ENCODE results near the gene STK33.
"Not testable (repeated sequence)": the region's sequence is repeated elsewhere in the genome, so short reads cannot be mapped to it uniquely, and the experiment has no call there.

The STK33 gene

DNA sequence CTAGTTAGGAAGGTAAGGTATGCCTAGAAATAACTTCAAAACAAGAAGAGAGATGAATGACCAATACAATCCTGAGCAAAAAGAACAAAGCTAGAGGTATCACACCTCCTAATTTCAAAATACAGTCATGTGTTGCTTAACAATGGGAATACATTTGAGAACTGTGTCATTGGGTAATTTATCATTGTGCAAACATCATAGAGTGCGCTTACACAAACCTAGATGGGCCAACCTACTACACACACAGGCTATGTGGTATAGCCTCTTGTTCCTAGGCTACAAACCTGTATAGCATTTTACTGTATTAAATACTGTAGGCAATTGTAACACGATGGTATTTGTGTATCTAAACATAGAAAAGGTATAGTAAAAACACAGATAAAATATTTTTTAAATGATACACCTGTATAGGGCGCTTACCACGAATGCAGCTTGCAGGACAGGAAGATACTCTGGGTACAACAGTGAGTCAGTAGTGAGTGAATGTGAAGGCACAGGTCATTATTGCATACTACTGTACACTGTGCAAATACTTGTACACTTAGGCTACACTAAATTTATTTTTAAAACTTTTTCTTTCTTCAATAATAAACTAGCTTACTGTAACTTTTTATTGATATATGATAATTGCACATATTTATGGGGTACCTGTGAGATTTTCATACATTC lies 48.2 kb downstream of the STK33 start:
- peak; percentile 31 for FAIRE-seq

DNA sequence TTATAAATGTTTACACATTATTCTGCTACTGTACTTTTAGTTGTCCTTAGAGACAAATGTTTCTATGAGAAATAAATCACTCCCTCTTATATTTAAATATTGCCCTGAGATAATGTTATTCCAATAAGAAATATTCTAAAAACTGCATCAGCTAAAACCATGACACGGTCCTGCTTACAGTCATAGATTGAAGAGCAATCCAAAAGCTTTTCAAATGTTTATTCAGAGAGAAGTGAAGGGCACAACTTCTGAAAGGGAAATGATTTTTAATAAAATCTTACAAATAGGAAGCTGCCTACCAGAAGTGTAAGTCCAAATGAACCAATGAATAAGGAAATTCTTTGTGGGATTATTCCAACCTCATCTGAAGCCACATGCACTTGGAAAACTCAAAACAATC lies 49.2 kb downstream of the STK33 start:
- DNase-seq (ENCODE audit: insufficient read length, low spot score) (no peak), FAIRE-seq (no peak)

More for the DNA sequence above, 48.2 kb downstream of the STK33 start:
- DNase-seq (ENCODE audit: insufficient read length, low spot score) = no peak

DNA sequence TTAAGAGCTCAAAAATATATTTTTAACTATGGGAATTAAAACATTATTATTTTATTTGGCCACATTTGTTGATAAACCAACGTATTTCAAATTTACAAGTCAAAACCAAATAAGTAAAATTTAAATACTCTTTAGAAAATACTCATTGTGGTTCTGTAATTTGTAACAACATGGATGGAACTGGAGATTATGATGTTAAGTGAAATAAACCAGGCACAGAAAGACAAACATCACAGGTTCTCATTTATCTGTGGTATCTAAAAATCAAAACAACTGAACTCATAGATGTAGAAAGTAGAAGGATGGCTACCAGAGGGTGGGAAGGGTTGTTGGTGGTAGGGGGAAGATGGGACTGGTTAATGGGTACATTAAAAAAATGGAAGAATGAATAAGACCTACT lies 50.8 kb downstream of the STK33 start:
- FAIRE-seq (no peak), DNase-seq (ENCODE audit: insufficient read length, low spot score) (no peak)

DNA sequence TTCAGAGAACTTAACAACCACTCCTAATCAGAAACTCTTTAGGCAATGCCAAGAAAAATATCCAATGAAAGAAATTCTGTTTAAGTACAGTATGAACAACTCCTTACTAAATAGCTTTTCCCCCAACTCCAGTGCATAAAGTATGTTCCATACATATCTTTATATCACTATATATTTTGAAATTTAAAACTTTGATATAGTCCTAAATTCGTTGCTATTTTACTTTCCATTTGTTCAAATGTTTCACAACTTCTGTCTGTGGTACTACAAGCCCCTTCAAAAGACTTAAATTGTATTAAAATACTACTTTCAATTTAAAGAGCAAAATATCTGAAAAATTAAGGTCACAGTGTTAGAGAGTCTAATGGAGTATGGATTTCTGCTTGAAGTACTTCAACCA lies 52.6 kb downstream of the STK33 start:
- FAIRE-seq (no peak), DNase-seq (ENCODE audit: insufficient read length, low spot score) (no peak)

DNA sequence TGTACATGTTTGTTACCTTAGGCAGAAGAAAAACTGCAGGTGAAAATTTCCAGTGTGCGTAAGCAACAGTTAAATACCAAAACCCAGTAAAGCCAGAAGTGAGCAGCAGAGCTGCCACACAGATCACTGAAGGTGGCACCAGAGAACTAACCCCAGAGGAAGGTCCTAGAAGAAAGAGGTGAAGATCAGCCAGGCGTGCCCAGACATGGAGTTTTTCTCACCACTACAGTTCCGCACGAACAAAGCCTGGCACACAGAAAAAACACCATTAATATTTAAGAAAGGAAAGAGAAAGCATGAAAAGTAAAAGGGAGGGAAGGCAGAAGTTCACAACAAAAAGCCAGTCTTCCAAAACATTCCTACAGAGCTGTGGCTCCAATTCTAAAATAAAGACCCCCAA lies 60.7 kb downstream of the STK33 start:
- DNase-seq (ENCODE audit: insufficient read length, low spot score) (no peak), FAIRE-seq (no peak)

DNA sequence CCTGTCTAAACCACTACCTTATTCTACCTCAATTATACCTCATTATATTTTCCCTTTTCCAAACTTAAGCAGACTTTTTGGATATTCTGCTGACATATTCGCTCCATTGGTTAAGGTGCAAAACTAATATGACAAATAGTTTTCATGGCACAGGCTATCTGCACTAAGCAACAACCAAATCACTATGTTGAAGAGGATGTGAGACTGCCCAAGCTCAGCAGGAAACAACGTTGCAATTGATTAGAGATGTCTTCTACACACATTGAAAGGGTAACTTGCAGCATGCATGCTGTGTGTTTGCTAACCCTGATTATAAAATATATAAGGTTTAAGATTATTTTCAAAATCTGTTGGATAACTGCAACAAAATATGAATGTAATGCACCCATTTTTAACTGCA lies 61.6 kb downstream of the STK33 start:
- FAIRE-seq (no peak), DNase-seq (ENCODE audit: insufficient read length, low spot score) (no peak)

DNA sequence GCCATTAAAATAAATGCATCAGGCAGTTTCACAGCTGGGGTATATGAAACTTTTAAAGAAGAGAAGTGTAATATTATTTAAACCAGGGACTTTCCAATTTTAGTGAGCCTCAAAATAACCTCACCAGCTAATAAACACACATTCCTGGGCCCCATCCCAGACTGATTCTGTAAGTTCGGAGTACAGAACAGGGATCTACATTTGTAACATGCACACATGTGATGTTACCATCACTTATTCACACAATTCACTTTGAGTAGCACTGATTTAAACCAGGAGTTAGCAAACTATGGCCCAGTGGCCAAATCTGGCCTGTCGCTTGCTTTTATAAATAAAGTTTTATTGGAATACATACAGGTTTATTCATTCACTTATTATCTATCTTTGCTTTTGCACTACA lies 62.0 kb downstream of the STK33 start:
- FAIRE-seq (no peak), DNase-seq (ENCODE audit: insufficient read length, low spot score) (no peak)

DNA sequence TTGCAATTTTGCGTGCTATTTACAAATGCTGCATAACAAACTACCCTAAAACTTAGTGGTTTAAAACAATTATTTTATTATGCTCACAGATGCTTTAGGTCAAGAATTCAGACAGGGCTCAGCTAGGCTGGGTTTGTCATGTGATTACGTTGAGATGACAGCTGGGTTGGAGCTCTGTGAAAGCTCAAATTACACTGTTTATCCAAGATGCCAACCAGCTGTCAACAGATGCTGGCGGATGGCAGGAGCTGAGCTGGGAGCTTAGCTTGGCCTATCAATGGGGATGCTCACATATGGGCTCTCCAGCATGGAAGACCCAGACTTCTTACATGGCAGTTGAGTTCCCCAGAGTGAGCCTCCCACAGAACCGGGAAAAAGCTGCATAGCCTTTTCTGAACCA lies 62.7 kb downstream of the STK33 start:
- DNase-seq (ENCODE audit: insufficient read length, low spot score) (no peak), FAIRE-seq (no peak)

DNA sequence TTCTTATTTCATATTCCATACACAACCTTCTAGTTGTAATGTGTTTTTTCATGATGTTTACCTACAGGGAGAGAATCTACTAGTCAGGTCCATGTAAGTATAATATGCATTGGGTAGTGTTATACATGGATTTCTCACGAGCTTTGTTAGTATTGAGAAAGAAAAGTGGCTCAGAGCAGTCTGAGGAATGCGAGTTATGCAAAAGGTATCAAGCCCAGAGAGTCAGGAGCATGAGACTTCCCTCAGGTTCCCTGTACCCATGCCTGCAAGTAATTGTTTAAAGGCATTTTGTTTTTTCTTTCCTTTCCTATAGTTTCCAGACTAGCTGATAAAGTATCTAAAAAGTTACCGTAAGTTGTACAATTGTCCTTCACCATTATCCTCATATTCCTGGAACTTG lies 66.1 kb downstream of the STK33 start:
- DNase-seq (ENCODE audit: insufficient read length, low spot score) (no peak), FAIRE-seq (no peak)

DNA sequence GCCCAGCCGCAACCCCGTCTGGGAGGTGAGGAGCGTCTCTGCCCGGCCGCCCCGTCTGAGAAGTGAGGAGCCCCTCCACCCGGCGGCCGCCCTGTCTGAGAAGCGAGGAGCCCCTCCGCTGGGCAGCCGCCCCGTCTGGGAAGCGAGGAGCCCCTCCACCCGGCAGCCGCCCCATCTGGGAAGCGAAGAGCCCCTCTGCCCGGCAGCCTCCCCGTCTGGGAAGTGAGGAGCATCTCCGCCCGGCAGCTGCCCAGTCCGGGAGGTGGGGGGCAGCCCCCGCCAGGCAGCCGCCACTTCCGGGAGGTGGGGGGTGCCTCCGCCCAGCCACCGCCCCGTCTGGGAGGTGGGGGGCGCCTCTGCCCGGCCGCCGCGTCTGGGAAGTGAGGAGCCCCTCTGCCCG lies 70.6 kb downstream of the STK33 start:
- DNase-seq (ENCODE audit: insufficient read length, low spot score) = no peak
- FAIRE-seq = no peak

DNA sequence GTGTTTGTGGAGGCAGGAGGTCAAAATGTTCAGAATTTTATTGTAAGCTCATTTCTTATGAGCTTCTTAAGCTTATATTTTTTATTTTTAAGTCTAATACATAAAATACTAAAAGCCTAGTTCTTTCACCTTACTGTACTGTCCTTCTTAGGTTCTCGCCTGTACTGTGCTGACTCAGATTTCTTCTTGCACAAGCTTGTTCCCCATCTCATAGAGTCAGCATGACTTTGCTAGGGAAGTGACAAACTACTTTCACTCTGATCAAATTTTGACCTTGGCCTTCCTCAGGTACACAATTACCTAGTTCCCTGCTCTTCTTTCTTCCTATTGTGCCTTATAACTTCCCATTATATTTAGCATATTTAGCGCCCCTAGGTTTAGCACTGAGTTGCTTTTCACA lies 81.5 kb downstream of the STK33 start:
- DNase-seq (ENCODE audit: insufficient read length, low spot score) (no peak), FAIRE-seq (no peak)

DNA sequence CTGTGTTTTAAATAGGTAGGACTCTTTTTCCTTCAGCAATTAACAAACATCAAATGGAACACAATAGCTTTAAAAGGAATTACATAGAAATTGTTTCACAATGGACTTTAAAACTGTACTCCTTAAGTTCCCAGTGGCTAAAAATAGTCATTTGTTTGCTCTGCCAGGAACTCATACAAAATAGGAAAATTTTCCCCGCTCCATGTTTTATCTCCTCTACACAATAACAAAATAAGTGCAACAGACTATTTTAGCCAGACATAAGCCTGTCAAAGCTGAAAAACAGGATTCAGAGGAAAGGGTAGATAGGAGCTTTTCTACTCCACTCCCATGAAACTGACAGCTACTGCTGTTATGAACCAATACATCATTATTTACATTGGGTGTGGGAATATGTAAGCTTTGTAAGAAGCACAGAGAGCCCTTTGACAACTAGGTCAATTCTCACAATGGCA lies 90.1 kb downstream of the STK33 start:
- DNase-seq (ENCODE audit: insufficient read length, low spot score) (no peak), FAIRE-seq (no peak)

DNA sequence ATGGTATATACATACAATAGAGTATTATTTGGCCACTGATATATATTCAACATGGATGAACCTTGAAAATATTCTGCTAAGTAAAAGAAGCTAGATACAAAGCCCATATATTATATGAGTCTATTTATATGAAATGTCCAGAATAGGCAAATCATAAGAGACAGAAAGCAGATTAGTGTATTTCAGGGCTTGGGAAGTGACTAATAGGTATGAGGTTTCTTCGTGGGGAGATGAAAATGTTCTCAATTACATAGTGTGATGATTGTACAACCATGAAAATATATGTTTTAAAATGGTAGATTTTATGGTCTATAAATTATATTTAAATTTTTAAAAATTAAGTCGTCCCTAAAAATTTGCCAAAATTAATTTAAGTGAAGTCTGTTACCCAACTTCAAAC lies 92.2 kb downstream of the STK33 start:
- DNase-seq (ENCODE audit: insufficient read length, low spot score) (no peak), FAIRE-seq (no peak)

DNA sequence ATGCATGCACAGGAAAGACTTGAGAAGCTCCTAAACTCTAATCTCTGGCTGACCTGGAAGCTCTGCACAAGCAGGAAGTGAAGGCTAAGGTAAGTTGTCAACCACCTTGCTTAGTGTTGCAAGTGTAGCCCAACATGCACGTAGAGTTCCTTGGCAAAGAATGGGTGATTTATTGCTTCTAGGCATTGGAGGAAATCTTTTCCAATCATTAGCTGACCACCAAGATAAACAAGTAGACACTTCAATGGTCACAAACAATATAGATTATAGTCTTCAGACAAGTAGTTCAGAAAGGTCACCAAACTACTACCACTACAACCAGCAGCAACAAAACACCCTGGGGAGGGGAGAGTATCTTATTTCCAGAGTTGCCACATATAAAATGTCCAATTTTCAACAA lies 105.6 kb downstream of the STK33 start:
- FAIRE-seq = no peak
- no peak for DNase-seq (ENCODE audit: insufficient read length, low spot score)

DNA sequence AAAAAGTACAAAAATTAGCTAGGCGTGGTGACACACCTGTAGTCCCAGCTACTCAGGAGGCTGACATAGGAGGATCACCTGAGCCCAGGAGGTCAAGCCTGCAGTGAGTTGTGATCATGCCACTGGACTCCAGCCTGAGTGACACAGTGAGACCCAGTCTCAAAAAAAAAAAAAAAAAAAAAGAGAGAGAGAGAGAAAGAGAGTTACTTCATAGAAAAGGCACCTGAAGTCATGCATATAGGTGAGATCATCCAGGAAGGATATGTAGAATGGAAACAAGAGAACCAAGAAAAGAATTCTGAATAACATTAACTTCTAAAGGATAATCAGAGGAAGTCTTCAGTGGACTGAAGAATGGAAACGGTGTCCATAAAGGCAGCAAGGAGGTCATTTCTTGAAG lies 106.8 kb downstream of the STK33 start:
- DNase-seq (ENCODE audit: insufficient read length, low spot score) (no peak), FAIRE-seq (no peak)

DNA sequence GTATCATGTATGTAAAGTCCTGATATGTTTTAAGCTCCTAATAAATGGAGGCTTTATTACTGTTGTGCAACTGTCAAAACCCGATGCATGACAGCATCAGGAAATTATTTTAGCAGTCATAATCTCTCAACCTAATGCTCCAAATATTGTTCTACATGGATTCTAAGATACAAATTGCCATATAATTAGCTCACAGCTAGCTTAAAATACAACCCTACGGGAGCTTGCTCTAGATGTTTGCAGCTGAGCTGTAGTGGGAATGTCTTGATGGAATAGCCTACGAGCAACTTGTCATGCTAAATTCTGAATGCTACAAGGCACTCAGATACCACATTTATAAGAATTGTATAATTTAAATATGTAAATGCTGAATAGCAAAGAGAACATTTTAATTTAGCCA lies 109.8 kb downstream of the STK33 start:
- FAIRE-seq (no peak), DNase-seq (ENCODE audit: insufficient read length, low spot score) (no peak)

DNA sequence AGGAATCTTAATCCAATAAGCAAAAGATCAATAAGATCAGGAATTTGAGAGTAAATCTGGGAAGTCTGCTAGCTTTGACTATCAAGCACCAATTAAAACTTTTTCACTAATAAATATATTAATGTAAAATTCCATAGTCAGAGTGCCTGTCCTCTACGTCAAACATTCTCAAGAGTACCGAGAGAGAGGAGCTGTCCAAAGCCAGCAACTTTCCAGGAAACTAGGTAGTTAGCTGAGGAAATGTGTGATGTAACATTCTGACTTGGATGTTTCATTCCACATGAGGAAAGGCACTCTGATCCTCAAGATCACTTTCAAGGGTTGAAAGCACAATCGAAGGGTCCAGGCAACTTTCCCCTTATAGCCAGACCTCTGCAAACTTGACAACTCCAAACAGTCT lies 113.2 kb downstream of the STK33 start:
- FAIRE-seq (no peak), DNase-seq (ENCODE audit: insufficient read length, low spot score) (no peak)

DNA sequence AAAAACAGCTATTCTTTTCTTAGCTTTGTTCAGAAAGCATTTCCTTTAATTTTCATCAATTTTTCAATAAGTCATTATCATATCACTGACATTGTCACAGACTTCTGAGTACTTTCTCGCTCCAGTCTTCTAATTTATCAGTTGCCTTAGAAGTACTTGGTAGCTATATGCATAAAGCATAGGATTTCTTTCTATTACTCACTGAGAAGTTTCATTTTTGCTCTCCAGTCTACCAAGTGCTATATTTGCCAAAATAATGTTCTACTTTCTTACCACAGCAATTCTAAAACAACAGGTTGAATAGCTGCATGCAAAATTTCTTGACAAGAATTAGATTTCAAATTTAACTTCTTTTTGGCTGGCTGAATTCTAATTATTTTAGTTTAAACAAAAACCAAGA lies 116.3 kb downstream of the STK33 start:
- DNase-seq (ENCODE audit: insufficient read length, low spot score) (no peak), FAIRE-seq (no peak)

DNA sequence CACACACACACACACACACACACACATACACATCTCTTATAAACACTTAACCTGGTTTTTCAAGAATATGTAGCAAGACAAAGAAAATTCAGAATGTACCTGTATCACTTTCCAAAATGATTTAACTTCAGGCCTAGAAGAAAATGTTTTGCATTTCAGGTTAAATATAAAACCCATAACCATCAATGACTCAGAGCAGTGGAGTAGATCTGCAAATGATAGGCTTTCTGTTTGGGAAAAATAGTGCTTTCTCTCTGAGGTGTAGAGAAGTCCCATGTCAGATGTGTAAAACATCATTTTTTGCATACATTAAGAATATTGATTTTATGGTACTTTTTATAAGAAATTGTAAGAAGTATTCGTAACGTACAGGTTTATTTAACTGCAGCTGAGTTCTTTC lies 116.9 kb downstream of the STK33 start:
- no peak for DNase-seq (ENCODE audit: insufficient read length, low spot score)
- no peak for FAIRE-seq

DNA sequence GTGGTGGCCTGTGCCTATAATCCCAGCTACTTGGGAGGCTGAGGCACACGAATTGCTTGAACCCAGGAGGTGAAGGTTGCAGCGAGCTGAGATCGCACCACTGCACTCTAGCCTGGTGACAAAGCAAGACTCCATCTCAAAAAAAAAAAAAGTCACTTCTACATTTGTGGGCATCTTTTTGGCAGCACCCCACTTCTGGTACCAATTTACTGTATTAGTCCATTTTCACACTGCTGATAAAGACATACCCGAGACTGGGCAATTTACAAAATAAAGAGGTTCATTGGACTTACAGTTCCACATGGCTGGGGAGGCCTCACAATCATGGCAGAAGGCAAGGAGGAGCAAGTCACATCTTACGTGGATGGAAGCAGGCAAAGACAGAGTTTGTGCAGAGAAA lies 126.2 kb downstream of the STK33 start:
- not testable (repeated sequence) for DNase-seq (ENCODE audit: insufficient read length, low spot score); FAIRE-seq

DNA sequence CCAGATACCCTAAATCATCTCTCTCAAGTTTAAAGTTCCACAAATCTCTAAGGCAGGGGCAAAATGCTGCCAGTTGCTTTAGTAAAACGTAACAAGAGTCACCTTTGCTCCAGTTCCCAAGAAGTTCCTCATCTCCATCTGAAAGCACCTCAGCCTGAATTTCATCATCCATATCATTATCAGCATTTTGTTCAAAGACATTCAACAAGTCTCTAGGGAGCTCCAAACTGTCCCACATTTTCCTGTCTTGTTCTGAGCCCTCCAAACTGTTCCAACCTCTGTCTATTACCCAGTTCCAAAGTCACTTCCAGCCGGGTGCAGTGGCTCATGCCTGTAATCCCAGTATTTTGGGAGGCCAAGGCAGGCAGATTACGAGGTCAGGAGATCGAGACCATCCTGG lies 126.7 kb downstream of the STK33 start:
- not testable (repeated sequence) for FAIRE-seq; DNase-seq (ENCODE audit: insufficient read length, low spot score)

DNA sequence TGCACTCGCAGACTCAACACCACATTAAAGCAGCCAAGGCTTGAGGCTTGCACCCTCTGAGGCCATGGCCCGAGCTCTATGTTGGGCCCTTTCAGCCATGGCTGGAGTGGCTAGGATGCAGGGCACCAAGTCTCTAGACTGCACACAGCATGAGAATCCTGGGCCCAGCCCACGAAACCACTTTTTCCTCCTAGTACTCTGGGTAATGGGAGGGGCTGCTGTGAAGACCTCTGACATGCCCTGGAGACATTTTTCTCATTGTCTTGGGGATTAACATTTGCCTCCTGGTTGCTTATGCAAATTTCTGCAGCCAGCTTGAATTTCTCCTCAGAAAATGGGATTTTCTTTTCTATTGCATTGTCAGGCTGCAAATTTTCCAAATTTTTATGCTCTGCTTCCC lies 127.1 kb downstream of the STK33 start:
- DNase-seq (ENCODE audit: insufficient read length, low spot score); FAIRE-seq: not testable (repeated sequence)

DNA sequence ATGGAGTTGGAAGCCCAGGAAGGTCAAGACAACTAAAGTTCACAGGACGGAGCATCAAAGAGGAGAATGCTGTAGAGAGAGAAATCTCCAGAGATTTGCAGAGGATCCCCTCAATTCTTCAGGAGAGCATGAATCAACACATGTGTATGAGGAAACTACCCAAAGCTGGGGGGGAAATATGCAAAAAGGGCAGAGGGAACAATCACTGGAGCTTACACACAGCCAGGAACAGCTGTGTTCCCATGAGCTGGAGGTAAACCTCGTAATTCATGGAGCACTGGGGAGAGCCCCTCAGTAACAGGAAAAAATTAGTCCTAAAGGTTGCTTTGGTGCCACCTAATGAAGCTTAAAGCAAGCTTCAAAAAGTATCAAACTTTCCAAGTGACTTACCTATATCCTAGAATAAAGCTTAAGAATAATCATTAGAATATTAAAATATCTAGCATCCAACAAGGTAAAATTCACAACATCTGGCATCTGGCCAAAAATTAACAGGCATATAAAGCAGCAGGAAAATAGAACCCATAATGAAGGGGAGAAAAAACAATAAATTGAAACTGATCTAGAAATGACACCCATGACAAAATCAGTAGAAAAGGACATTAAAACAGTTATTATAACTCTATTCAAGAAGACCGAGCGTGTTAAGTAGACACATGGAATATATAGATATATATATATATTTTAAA lies 134.2 kb downstream of the STK33 start:
- no peak for FAIRE-seq

More for the DNA sequence above, 134.2 kb downstream of the STK33 start:
- no peak for DNase-seq (ENCODE audit: insufficient read length, low spot score)

Data from HTR-8/SVneo (cell line).